ENCODE data around the gene VTN.

Gene VTN

GRCh38 chr17:28367641-28368305 is 2.3 kb downstream of the VTN start:
- DNase-seq, result no peak

GRCh38 chr17:28366605-28367004 is 3.5 kb downstream of the VTN start:
- no peak for DNase-seq

- no peak for DNase-seq
Observed at GRCh38 chr17:28365487-28365886, 4.6 kb downstream of the VTN start.

GRCh38 chr17:28364665-28365363 is 5.3 kb downstream of the VTN start, which contains the start of gene SEBOX:
SEBOX (minus strand) TSS chr17:28365199; CDS start chr17:28365151, 48 bp downstream.
- DNase-seq, result no peak

- no peak for DNase-seq
Observed at GRCh38 chr17:28363776-28364650, 6.1 kb downstream of the VTN start.

- no peak for DNase-seq
Observed at GRCh38 chr17:28363186-28363585, 6.9 kb downstream of the VTN start.

GRCh38 chr17:28357901-28358197 is 12.3 kb downstream of the VTN start:
- DNase-seq, result no peak

GRCh38 chr17:28357061-28357900 is 12.8 kb downstream of the VTN start, which contains the start of gene POLDIP2:
POLDIP2 (minus strand) TSS chr17:28357527; CDS start chr17:28357448, 79 bp downstream.
- DNase-seq, result peak; percentile 91 to 96 (median 93)

GRCh38 chr17:28350271-28350670 is 19.8 kb downstream of the VTN start:
- DNase-seq, result no peak

- DNase-seq, result no peak
Observed at GRCh38 chr17:28348979-28349378, 21.1 kb downstream of the VTN start.

GRCh38 chr17:28347261-28347891 is 22.7 kb downstream of the VTN start:
- no peak for DNase-seq

- no peak for DNase-seq
Observed at GRCh38 chr17:28346746-28347246, 23.3 kb downstream of the VTN start.

- DNase-seq, result no peak
Observed at GRCh38 chr17:28346199-28346580, 23.9 kb downstream of the VTN start.

- DNase-seq, result no peak
Observed at GRCh38 chr17:28345419-28346198, 24.5 kb downstream of the VTN start.

GRCh38 chr17:28344435-28344901 is 25.6 kb downstream of the VTN start:
- no peak for DNase-seq

- DNase-seq, result no peak
Observed at GRCh38 chr17:28344011-28344410, 26.1 kb downstream of the VTN start.

GRCh38 chr17:28343491-28343932 is 26.6 kb downstream of the VTN start:
- no peak for DNase-seq

- DNase-seq, result no peak
Observed at GRCh38 chr17:28342313-28342712, 27.8 kb downstream of the VTN start.

GRCh38 chr17:28341516-28341915 is 28.6 kb downstream of the VTN start:
- DNase-seq, result no peak

GRCh38 chr17:28340374-28340773 is 29.7 kb downstream of the VTN start:
- DNase-seq, result no peak

GRCh38 chr17:28339431-28339830 is 30.7 kb downstream of the VTN start:
- DNase-seq, result no peak

Measured in T-helper 1 cell (primary cell).